ENCODE data around the gene PPP1R3F.
"Not testable (repeated sequence)": the region's sequence is repeated elsewhere in the genome, so short reads cannot be mapped to it uniquely, and the experiment has no call there.

PPP1R3F gene

GRCh38 chrX:49276671-49277534 is 7.3 kb downstream of the PPP1R3F start:
- no peak for DNase-seq

GRCh38 chrX:49277535-49277830 is 7.9 kb downstream of the PPP1R3F start:
- no peak for DNase-seq

- no peak for DNase-seq
Observed at GRCh38 chrX:49278081-49278480, 8.5 kb downstream of the PPP1R3F start.

GRCh38 chrX:49282647-49283011 is 13.0 kb downstream of the PPP1R3F start:
- DNase-seq: no peak

GRCh38 chrX:49284212-49284611 is 14.6 kb downstream of the PPP1R3F start:
- DNase-seq: no peak

- no peak for DNase-seq
Observed at GRCh38 chrX:49286136-49286535, 16.5 kb downstream of the PPP1R3F start.

- DNase-seq: no peak
Observed at GRCh38 chrX:49286581-49286980, 17.0 kb downstream of the PPP1R3F start.

GRCh38 chrX:49287665-49288064 is 18.1 kb downstream of the PPP1R3F start:
- DNase-seq: no peak

GRCh38 chrX:49290215-49290614 is 20.6 kb downstream of the PPP1R3F start:
- DNase-seq: no peak

GRCh38 chrX:49291615-49292337 is 22.2 kb downstream of the PPP1R3F start:
- DNase-seq: peak; percentile 69

- DNase-seq: no peak
Observed at GRCh38 chrX:49292400-49293362, 23.1 kb downstream of the PPP1R3F start.

GRCh38 chrX:49299293-49299692 is 29.7 kb downstream of the PPP1R3F start:
- DNase-seq: not testable (repeated sequence)

- DNase-seq: no peak
Observed at GRCh38 chrX:49300703-49301102, 31.1 kb downstream of the PPP1R3F start.

- no peak for DNase-seq
Observed at GRCh38 chrX:49303346-49303745, 33.8 kb downstream of the PPP1R3F start, which contains the start of gene GAGE10. Gene GAGE10 (plus strand): TSS chrX:49303646. CDS start chrX:49304860, 1,214 bp downstream.

GRCh38 chrX:49307775-49308174 is 38.2 kb downstream of the PPP1R3F start:
- not testable (repeated sequence) for DNase-seq

- no peak for DNase-seq
Observed at GRCh38 chrX:49308604-49309269, 39.1 kb downstream of the PPP1R3F start.

GRCh38 chrX:49309401-49309981 is 39.9 kb downstream of the PPP1R3F start:
- DNase-seq: no peak

GRCh38 chrX:49310371-49310770 is 40.8 kb downstream of the PPP1R3F start:
- DNase-seq: no peak

- DNase-seq: no peak
Observed at GRCh38 chrX:49312176-49312575, 42.6 kb downstream of the PPP1R3F start.

GRCh38 chrX:49316085-49316484 is 46.5 kb downstream of the PPP1R3F start:
- no peak for DNase-seq

GRCh38 chrX:49321737-49322136 is 52.1 kb downstream of the PPP1R3F start, which contains the start of gene GAGE12J:
Gene GAGE12J (plus strand): TSS chrX:49322037. CDS start chrX:49323194, 1,157 bp downstream.
- DNase-seq: not testable (repeated sequence)

GRCh38 chrX:49322266-49322665 is 52.7 kb downstream of the PPP1R3F start:
- DNase-seq: not testable (repeated sequence)

All from activated CD8-positive, alpha-beta memory T cell treated with anti-CD3 and anti-CD28 coated beads, Interleukin-2, amount 50 U/mL, for 4 hours (primary cell).